GM19023 (cell line): ENCODE results near the gene RIT1.

Experiments used
- ATAC-seq: cut with Tn5 transposase; IDR thresholded peaks from one replicate; pipeline ENCODE4 v1.9.1; 2021; ENCODE audit warnings: mild to moderate bottlenecking, moderate library complexity; ENCODE audit not compliant: unreplicated experiment

The RIT1 gene

DNA sequence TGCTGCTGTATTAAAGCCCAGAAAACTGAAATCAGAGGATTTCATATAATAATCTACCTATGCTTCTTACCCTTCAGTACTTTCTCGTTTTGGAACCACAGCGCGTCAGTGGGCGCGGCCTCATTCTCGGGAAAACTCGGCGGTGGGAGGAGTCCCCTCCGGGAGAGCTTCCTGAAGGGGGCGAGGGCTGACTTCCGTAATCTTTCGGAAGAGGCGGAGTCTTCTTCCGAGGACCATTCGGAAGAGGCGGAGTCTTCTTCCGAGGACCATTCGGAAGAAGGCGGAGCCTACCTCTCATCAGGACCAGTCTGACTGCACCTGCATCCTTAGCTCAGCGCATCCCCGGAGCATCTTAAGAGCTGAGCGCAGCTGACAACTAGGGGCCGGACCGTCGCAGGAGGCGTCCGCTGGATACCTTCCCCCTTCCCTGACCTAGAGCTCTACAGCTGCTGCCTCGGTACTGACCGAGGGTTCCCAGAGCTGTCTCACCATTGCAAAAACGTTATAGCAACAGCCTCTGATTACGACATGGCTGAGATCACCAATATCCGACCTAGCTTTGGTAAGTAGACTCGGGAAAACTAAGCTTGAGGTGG is 51.8 kb downstream of the RIT1 start, which contains the start of gene SYT11:
SYT11 (plus strand) TSS at position 334 of the 596 bp plus-strand sequence; CDS start at position 529, 195 bp downstream.
- peak; percentile 52 for ATAC-seq

DNA sequence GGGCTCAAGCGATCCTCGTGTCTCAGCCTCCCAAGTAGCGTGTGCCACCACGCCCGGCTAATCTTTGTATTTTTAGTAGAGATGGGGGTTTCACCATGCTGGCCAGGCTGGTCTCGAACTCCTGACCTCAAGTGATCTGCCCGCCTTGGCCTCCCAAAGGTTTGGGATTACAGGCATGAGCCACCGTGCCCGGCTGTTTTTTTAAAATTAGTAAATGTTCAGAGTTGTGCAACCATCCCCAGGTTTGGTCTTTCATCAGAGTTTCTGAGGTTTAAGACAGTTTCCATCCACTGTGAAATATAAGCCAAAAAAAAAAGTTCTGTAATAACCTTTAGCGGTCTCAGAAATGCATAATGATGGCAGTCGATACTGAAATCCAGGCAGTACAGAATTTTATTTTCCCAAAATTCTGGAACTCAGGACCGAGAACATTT is 52.3 kb downstream of the RIT1 start:
- ATAC-seq: no peak

DNA sequence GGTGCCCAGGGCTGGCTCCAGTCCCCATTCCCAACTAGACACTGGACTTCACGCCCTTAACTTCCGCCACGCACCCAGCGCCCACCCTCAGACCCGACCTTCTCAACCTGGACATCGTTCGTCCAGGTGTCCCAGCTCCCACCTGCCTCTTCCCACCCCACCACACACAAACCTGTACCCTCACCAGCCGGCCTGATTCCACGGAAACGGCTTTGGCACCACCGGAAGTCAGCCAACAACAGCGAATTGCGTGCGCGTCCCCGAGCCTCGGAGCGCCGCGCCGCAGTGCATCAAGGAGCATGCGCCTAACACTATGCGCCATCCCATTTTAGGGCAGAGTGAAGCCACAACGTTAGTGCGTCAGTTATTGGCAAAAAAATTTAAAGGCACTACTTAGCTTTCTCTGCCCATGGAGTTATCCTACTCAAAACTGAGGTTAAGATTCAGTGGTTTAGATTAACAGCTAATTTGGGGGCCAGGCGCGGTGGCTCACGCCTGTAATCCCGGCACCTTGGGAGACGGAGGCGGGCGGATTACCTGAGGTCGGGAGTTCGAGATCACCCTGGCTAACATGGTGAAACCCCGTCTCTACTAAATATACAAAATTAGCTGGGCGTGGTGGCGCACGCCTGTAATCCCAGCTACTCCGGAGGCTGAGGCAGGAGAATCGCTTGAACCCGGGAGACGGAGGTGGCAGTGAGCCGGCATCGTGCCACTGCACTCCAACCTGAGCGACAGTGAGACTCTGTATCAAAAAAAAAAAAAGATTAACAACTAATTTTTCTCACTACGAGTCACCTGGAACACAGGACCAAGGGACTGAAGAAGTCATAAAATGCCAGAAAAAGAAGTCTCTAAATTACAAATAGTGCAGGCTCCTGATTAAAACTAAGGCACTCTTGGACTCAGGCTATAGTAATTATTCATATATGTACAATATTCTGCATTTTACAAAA is 53.9 kb downstream of the RIT1 start, which contains the start of gene GON4L:
GON4L (minus strand) TSS at position 240 of the 956 bp plus-strand sequence. CDS start 3,434 bp downstream, outside the sequence.
- ATAC-seq: peak; percentile 56

DNA sequence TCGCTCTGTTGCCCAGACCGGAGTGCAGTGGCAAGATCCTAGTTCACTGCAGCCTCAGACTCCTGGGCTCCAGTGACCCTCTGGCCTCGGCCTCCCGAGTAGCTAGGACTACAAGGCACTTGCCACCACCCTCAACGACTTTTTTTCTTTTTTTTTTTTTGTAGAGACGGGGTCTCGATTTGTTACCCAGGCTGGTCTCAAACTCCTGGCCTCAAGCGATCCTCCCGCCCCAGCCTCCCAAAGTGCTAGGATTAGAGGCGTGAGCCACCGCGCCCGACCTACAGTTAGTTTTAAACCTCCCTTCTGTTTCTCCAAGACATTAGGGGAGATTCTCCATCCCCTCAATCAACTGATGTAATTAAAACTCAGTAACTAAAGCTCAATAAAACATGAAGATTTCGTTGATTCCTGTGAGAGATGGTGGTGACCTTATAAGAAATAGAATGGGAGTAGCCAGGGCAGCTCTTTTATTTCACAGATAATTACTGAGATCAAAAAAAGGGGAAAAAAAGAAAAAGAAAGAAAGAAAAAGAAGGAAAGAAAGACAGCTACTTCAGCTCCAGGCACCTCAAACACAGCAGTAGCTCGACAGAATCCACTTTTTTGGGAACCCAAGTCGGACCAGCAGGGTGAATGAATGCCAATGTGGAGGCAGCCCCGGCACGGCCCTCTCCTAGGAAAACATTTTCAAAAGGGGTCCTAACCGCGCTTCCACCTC is 54.7 kb downstream of the RIT1 start:
- no peak for ATAC-seq

DNA sequence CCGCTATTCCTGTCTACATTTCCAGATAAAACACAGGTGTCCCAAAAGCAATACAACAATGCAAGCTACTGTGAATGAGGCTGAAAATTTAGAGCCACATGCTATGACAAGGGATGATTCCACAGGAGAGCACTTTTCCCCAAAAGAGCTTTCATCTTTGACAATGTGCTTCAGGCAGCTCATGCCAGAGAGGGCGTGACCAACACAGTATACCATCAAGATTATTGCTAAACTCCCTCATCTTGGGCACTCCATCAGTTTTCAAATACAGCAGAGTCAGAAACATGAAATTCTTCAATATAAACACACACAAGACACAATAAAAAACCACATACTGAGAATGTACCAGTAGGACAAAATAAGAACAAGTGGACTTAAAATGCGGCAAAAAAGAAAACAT is 60.8 kb downstream of the RIT1 start:
- ATAC-seq: no peak

DNA sequence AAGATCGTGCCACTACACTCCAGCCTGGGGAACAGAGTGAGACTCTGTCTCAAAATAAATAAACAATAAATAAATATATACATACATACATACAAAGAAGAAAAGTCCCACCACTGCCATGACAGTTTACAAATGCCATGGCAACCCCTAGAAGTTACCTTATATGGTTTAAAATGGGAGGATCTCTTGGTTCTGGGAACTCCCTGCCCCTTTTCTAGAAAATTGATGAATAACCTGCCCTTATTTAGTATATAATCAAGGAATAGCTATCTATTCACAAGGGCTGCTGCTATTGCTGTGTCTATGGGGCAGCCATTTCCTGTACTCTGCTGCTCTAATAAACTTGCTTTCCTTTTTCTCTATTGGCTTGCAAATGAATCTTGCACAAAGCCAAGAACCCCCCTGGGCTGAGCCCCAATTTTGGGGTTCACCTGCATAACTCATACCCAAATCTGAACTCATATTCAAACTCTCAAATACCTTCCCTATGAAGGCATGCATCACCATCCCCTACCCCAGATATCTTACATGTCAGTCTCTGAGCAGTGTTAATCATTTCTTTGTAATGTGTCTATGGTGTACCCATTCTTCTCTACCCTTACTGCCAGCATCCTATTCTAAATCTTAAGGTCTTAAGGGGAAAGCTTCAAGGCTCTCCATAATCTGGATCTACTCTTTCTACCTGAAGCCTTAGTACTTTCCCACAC is 63.2 kb downstream of the RIT1 start:
- ATAC-seq: no peak
